ENCODE results near the gene SPTBN2.

DNA sequence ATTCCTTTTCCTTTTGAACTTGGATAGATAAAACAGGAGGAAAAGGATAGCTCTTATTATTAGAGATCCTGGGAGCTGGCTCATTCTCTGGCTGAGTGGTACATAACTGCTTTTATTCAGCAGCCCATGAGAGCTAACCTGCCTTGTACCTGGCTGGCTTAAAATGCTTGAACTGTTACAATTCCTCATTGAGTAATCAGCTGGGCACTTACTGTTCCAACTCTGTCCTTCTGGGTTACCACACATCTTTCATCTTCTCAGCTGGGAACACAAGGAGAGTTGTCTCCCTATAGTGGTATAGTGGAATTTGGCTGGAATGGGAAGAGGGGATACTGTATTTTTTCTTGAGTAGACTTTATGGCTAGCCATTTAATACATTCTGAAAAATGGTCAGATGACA lies 39.8 kb upstream of the SPTBN2 start:
- peak in 1 of 2 donors; percentile 28 for TF ChIP-seq POLR2AphosphoS5 (IDR thresholded peaks at IDR 0.05; ENCODE audit: insufficient read depth in 1 of 2, low read depth in 1 of 2)
- no peak for TF ChIP-seq POLR2A (IDR thresholded peaks at IDR 0.05)
- no peak for TF ChIP-seq CTCF (IDR thresholded peaks at IDR 0.05)

Measured in vagina (tissue), 2 donors.